ENCODE results near the gene ATP13A2.

ATP13A2 gene

DNA sequence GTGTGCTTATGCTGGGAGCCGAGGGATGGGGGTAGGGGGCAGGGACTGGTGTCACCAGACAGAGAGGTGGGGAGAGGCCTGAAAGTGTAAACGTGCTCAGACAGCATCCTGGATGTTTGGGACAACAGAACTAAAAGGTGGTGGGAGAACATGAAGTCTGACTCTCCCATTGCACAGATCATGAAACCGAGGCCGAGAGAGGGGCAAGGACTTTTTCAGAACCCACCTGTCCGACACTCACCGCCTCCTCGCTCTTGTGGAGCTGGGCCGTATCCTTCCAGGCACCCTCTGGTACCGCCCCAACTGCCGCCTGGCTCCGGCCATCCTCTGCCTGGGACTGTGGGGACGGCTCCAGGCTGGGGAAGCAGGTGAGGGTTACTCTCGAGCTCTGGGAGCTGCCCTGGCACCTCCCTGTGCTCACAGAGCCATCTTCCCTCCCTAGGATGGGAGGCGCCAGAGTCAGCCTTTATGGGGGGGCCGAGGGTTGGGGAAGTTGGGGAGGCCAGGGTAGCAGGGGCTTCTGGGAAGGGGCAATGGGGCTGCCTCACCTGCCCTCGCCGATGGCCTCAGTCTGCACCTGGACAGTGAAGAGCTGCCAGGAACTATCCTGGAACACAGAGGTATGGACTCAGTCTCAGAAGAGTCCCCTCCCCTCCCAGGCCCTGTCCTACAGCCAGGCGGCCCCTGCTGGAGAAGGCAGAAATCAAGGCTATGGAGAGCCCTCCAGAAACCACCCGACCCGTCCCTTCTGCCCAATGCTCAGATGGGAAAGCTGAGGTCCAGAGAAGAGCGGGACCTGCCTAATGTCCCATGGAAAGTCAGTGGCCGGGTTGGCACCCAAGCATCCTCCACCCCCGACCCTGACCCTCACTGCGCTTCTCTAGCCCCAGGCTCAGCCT is 7.0 kb downstream of the ATP13A2 start:
- no peak overlapping the region for H3K4me3 ChIP-seq (ENCODE audit: low read length)
- TF ChIP-seq ZNF274 (IDR thresholded peaks at IDR 0.05; ENCODE audit: low read depth, low read length) = no peak

- no peak overlapping the region for H3K4me3 ChIP-seq (ENCODE audit: low read length)
- TF ChIP-seq ZNF274 (IDR thresholded peaks at IDR 0.05; ENCODE audit: low read depth, low read length) = no peak
Measured at GRCh38 chr1:17002524-17002902, 9.2 kb downstream of the ATP13A2 start.

GRCh38 chr1:17001760-17002523 is 9.8 kb downstream of the ATP13A2 start:
- TF ChIP-seq ZNF274 (IDR thresholded peaks at IDR 0.05; ENCODE audit: low read depth, low read length) = no peak
- no peak overlapping the region for H3K4me3 ChIP-seq (ENCODE audit: low read length)

- no peak overlapping the region for H3K4me3 ChIP-seq (ENCODE audit: low read length)
- no peak for TF ChIP-seq ZNF274 (IDR thresholded peaks at IDR 0.05; ENCODE audit: low read depth, low read length)
Measured at GRCh38 chr1:16999863-17000262, 11.9 kb downstream of the ATP13A2 start.

DNA sequence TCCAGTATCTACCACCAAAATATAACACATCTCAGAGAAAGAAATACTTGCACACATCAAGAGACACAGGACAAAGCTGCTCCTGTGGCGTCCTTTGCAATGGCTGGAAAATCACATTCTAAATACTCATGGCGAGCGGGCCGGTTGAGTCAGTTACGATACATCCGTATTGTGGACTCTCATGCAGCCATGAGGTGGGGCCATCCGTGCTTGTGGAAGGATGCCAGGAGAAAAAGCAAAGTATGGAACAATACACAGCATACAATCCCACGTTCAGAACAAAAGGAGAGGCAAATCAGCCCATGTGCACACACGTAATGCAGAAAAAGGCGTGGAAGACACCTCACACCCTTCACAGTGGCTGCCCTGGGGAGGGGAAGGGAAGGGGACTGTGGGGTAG is 13.1 kb downstream of the ATP13A2 start:
- TF ChIP-seq ZNF274 (IDR thresholded peaks at IDR 0.05; ENCODE audit: low read depth, low read length) = no peak
- no peak overlapping the region for H3K4me3 ChIP-seq (ENCODE audit: low read length)

GRCh38 chr1:16996845-16997244 is 14.9 kb downstream of the ATP13A2 start:
- TF ChIP-seq ZNF274 (IDR thresholded peaks at IDR 0.05; ENCODE audit: low read depth, low read length) = no peak
- H3K4me3 ChIP-seq (ENCODE audit: low read length) = no peak overlapping the region

GRCh38 chr1:16993521-16994038 is 18.1 kb downstream of the ATP13A2 start:
- no peak for TF ChIP-seq ZNF274 (IDR thresholded peaks at IDR 0.05; ENCODE audit: low read depth, low read length)
- H3K4me3 ChIP-seq (ENCODE audit: low read length) = no peak overlapping the region

DNA sequence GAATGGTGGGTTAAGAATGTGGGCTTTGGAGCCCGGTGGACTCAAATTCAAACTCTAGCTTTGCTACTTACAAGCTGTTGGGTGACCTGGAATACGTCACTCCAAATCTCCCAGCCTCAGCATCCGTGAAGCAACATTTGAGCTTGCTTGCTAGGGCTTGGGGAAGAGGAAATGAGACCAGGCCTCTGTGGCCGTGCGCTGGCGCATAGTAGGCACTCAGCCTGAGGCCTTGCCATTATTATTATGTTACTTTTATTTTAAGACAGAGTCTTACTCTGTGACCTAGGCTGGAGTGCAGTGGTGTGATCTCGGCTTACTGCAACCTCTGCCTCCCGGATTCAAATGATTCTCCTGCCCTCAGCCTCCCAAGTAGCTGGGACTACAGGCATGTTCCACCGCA is 19.1 kb downstream of the ATP13A2 start:
- no peak for TF ChIP-seq ZNF274 (IDR thresholded peaks at IDR 0.05; ENCODE audit: low read depth, low read length)
- H3K4me3 ChIP-seq (ENCODE audit: low read length) = no peak overlapping the region

- no peak overlapping the region for H3K4me3 ChIP-seq (ENCODE audit: low read length)
- TF ChIP-seq ZNF274 (IDR thresholded peaks at IDR 0.05; ENCODE audit: low read depth, low read length) = no peak
Measured at GRCh38 chr1:16992102-16992501, 19.6 kb downstream of the ATP13A2 start.

- TF ChIP-seq ZNF274 (IDR thresholded peaks at IDR 0.05; ENCODE audit: low read depth, low read length) = no peak
- H3K4me3 ChIP-seq (ENCODE audit: low read length) = no peak overlapping the region
Measured at GRCh38 chr1:16991571-16991970, 20.2 kb downstream of the ATP13A2 start.

DNA sequence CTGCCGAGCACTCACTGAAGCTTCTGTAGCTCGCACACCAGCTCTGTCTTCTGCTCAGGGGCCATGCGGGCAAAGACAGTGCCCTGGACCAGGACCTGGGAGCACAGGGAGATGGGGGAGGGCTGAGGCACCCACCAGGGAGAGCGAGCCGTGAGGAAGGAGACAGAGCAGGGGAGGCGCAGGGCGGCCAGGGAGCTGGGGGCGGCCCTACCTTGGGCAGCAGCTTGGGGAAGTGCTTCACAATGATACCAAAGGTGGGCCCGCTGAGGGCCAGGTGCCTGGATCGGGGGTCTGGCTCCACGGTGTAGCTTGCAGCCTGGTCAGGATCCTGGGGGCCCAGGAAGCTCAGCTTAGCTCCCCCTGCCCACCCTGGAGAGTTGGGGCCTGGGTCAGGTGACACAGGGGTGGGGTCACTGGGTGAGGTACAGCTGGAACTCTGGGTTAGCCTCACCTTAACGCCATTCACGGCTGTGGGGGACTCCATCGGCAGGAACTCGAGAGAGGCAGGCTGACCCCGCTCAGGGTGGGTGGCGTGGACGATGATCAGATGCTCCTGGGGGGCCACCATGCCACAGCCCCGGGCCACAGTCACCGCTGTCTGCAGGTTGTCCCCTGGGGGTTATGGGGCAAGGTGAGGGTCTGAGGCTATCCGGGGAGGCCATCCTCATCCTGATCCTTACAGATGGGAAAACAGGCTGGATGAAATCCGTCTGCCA is 21.9 kb downstream of the ATP13A2 start:
- no peak overlapping the region for H3K4me3 ChIP-seq (ENCODE audit: low read length)
- no peak for TF ChIP-seq ZNF274 (IDR thresholded peaks at IDR 0.05; ENCODE audit: low read depth, low read length)

DNA sequence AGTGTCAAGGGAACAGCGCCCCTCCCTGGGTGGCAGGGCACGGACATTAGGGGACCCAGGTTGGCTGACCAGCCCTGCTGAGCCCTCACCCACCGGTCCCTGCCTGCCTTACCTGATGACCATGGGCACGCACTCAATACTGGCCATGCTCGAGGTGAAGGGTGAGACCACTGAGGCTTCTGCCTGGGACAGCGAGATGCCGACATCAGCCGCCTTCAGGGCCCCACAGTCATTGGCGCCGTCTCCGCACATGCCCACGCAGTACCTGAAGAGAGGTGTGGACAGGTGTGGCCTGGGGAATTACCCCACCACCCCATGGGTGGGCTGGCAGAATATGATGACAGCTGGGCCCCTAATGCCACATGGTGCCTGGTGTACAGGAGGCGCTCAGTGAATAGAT is 23.5 kb downstream of the ATP13A2 start:
- no peak for TF ChIP-seq ZNF274 (IDR thresholded peaks at IDR 0.05; ENCODE audit: low read depth, low read length)
- no peak overlapping the region for H3K4me3 ChIP-seq (ENCODE audit: low read length)

DNA sequence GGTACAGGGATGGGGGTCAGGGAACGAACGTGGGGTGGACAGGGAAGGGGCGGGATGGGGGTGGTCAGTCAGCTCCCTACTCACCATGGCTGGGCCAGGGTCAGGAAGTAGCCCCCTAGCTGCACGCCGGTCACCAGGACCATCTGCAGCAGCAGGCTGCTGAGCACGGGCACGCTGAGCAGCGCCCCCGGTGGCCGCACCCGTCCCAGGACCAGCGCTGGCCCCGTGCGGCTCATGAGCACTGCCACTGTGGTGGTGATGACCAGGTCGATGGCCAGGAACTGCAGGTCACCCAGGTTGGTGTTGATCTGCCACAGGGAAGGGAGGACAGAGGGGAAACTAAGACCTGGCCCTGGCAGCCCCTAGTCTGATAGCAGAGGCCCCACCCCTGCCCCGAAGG is 24.8 kb downstream of the ATP13A2 start:
- no peak overlapping the region for H3K4me3 ChIP-seq (ENCODE audit: low read length)
- no peak for TF ChIP-seq ZNF274 (IDR thresholded peaks at IDR 0.05; ENCODE audit: low read depth, low read length)

DNA sequence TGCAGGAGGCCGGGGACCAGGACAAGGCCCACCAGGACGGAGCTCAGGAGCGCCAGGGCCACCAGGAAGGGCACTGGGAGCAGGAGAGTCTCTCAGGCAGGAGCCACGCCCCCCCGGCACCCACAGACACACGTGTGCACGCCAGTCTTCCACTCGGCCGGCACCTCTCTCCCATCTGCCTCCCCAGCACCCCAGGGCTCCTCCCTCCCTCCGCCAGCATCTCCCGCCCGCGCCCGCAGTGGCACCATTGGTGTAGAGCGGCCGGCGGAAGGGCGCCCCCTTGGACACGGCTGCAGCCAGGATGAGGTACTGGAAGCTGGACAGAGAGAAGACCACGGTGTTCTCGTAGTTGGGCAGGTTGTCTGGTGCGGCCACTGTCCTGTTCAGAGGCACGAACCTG is 25.2 kb downstream of the ATP13A2 start:
- TF ChIP-seq ZNF274 (IDR thresholded peaks at IDR 0.05; ENCODE audit: low read depth, low read length) = no peak
- no peak overlapping the region for H3K4me3 ChIP-seq (ENCODE audit: low read length)
